ENCODE measurements around the gene TNNI2. TPM values are rescaled to one million over a fixed set of nuclear protein-coding genes. Genes with fewer than 3 reads are reported as not detected.

The TNNI2 gene
- total RNA-seq, 4 donors from 2014 or later = 4.2 TPM; not detected in 3

- H3K4me1 ChIP-seq = no peaks in the 10 kb centered on the region
- no peak for DNase-seq (ENCODE audit: extremely low spot score)
- 83% methylated on average over 7 of the region's 10 CpGs for WGBS
- TF ChIP-seq CTCF (IDR thresholded peaks at IDR 0.05) (no peak), EP300 (IDR thresholded peaks at IDR 0.05) (no peak), POLR2AphosphoS5 (IDR thresholded peaks at IDR 0.05) (no peak), POLR2A (IDR thresholded peaks at IDR 0.05; ENCODE audit: low read depth) (no peak)
- H3K9me3 ChIP-seq = peaks cover 0 to 25% (median 16%) of the 10 kb centered on the region in 4 donors
- no peak overlapping the region for H3K27ac ChIP-seq (replicated peaks in 1 of 4)
- no peak overlapping the region for H3K4me3 ChIP-seq
- peaks cover 0 to 46% (median 0%) of the 10 kb centered on the region in 4 donors for H3K27me3 ChIP-seq
- intact Hi-C loops (cut with DNase I) = no loop called here
- H3K36me3 ChIP-seq = no peaks in the 10 kb centered on the region
Observed at GRCh38 chr11:1814691-1815090, 24.1 kb upstream of the TNNI2 start.

- Histone ChIP-seq H3K27me3 (peaks cover 0 to 50% (median 0%) of the 10 kb centered on the region in 4 donors), H3K36me3 (no peaks in the 10 kb centered on the region), H3K27ac (replicated peaks in 1 of 4) (no peak overlapping the region), H3K4me3 (no peak overlapping the region), H3K4me1 (no peaks in the 10 kb centered on the region), H3K9me3 (peaks cover 0 to 30% (median 16%) of the 10 kb centered on the region in 4 donors)
- 83% methylated on average over 7 of the region's 8 CpGs for WGBS
- no peak for DNase-seq (ENCODE audit: extremely low spot score)
- no peak for TF ChIP-seq EP300 (IDR thresholded peaks at IDR 0.05)
- no peak for TF ChIP-seq POLR2A (IDR thresholded peaks at IDR 0.05; ENCODE audit: low read depth)
- TF ChIP-seq POLR2AphosphoS5 (IDR thresholded peaks at IDR 0.05) = no peak
- no peak for TF ChIP-seq CTCF (IDR thresholded peaks at IDR 0.05)
- intact Hi-C loops (cut with DNase I) = no loop called here
Observed at GRCh38 chr11:1815311-1815710, 23.5 kb upstream of the TNNI2 start.

GRCh38 chr11:1815751-1816150 lies 23.0 kb upstream of the TNNI2 start:
- TF ChIP-seq EP300 (IDR thresholded peaks at IDR 0.05) = no peak
- H3K4me3 ChIP-seq = no peak overlapping the region
- intact Hi-C loops (cut with DNase I) = no loop called here
- no peak overlapping the region for H3K27ac ChIP-seq (replicated peaks in 1 of 4)
- H3K36me3 ChIP-seq = no peaks in the 10 kb centered on the region
- no peaks in the 10 kb centered on the region for H3K4me1 ChIP-seq
- peaks cover 0 to 30% (median 16%) of the 10 kb centered on the region in 4 donors for H3K9me3 ChIP-seq
- H3K27me3 ChIP-seq = peaks cover 0 to 50% (median 0%) of the 10 kb centered on the region in 4 donors
- 79% methylated on average over 7 of the region's 7 CpGs for WGBS
- DNase-seq (ENCODE audit: extremely low spot score) = no peak

GRCh38 chr11:1817000-1817399 lies 21.8 kb upstream of the TNNI2 start:
- no peaks in the 10 kb centered on the region for H3K36me3 ChIP-seq
- no peak for TF ChIP-seq EP300 (IDR thresholded peaks at IDR 0.05)
- TF ChIP-seq POLR2A (IDR thresholded peaks at IDR 0.05; ENCODE audit: low read depth) = no peak
- TF ChIP-seq CTCF (IDR thresholded peaks at IDR 0.05) = no peak
- no peaks in the 10 kb centered on the region for H3K4me1 ChIP-seq
- H3K27me3 ChIP-seq = peaks cover 0 to 45% (median 0%) of the 10 kb centered on the region in 4 donors
- no peak for DNase-seq (ENCODE audit: extremely low spot score)
- no peak overlapping the region for H3K27ac ChIP-seq (replicated peaks in 1 of 4)
- 80% methylated on average over 5 of the region's 5 CpGs for WGBS
- intact Hi-C loops (cut with DNase I) = no loop called here
- peaks cover 0 to 30% (median 16%) of the 10 kb centered on the region in 4 donors for H3K9me3 ChIP-seq
- no peak overlapping the region for H3K4me3 ChIP-seq

- DNase-seq (ENCODE audit: extremely low spot score) = no peak
- intact Hi-C loops (cut with DNase I) = no loop called here
Observed at GRCh38 chr11:1817511-1817910, 21.3 kb upstream of the TNNI2 start.

More at GRCh38 chr11:1817511-1817910, 21.3 kb upstream of the TNNI2 start:
- Histone ChIP-seq H3K27me3 (peaks cover 0 to 40% (median 0%) of the 10 kb centered on the region in 4 donors), H3K4me3 (no peak overlapping the region), H3K27ac (replicated peaks in 1 of 4) (no peak overlapping the region), H3K9me3 (peaks cover 0 to 26% (median 14%) of the 10 kb centered on the region in 4 donors), H3K36me3 (no peaks in the 10 kb centered on the region), H3K4me1 (no peaks in the 10 kb centered on the region)
- 60% methylated on average over 1 of the region's 1 CpG for WGBS
- TF ChIP-seq CTCF (IDR thresholded peaks at IDR 0.05) = no peak
- TF ChIP-seq POLR2AphosphoS5 (IDR thresholded peaks at IDR 0.05) = no peak
- no peak for TF ChIP-seq POLR2A (IDR thresholded peaks at IDR 0.05; ENCODE audit: low read depth)
- TF ChIP-seq EP300 (IDR thresholded peaks at IDR 0.05) = no peak

Data from esophagus muscularis mucosa (tissue), 4 donors.